SK-N-SH (cell line): ENCODE measurements around the gene DPY19L1. TPM values are rescaled to one million over a fixed set of nuclear protein-coding genes. Genes with fewer than 3 reads are reported as not detected.
"Not testable (repeated sequence)": the region's sequence is repeated elsewhere in the genome, so short reads cannot be mapped to it uniquely, and the experiment has no call there.

ENCODE experiments used
- CTCF ChIA-PET: fragments of 300-600, 350-600 bp; formaldehyde crosslinking; extraction: SDS; loops from one replicate; lab custom pipeline; 2021; lab: Yijun Ruan, JAX
- POLR2A ChIA-PET: fragments of 350-600 bp; sonication (Branson Sonifier 250); formaldehyde crosslinking; extraction: SDS; loops from one replicate; lab custom pipeline; 2020; ENCODE audit warnings: antibody characterized with exemption, inconsistent platforms; lab: Yijun Ruan, JAX
- DNase-seq: peaks from one replicate; pipeline ENCODE4 v3.0.0; 2012
- H2AFZ ChIP-seq: fragments of 200-600 bp; sonication (generic); 2 replicates; pipeline ENCODE4 v1.8.1; 2016; ENCODE audit warnings: antibody characterized with exemption, mild to moderate bottlenecking, low read depth
- H3F3A ChIP-seq: fragments of 200-600 bp; sonication (generic); replicated peaks from 2 replicates; pipeline ENCODE3; 2016; ENCODE audit warnings: antibody characterized with exemption, mild to moderate bottlenecking; ENCODE audit not compliant: insufficient read depth
- H3K27ac ChIP-seq, 2 experiments: fragments of 200-500 bp in 1 of 2; fragments of 200-600 bp in 1 of 2; sonication (Bioruptor generic) in 1 of 2; sonication (generic), shearing (Covaris generic) in 1 of 2; 2 replicates each; pipeline versions ENCODE4 v1.5.1 to v1.6.1; 2014 to 2016; ENCODE audit warnings: low read depth in 2 of 2, inconsistent platforms in 1 of 2, low read length in 1 of 2, mild to moderate bottlenecking in 1 of 2, mixed read lengths in 1 of 2
- H3K27me3 ChIP-seq: fragments of 200-600 bp; sonication (generic), shearing (Covaris generic); 2 replicates; pipeline ENCODE4 v1.6.1; 2016; ENCODE audit warnings: mixed run types; ENCODE audit not compliant: insufficient read depth
- H3K36me3 ChIP-seq, 2 experiments: fragments of 200-500 bp in 1 of 2; fragments of 200-600 bp in 1 of 2; sonication (Bioruptor generic) in 1 of 2; sonication (generic) in 1 of 2; replicated peaks in 1 of 2; 2 replicates each; pipeline versions ENCODE3 to v1.5.1; 2014 to 2016; ENCODE audit warnings: low read length in 1 of 2, mild to moderate bottlenecking in 1 of 2; ENCODE audit not compliant: insufficient read depth in 2 of 2, control insufficient read depth in 1 of 2
- H3K4me1 ChIP-seq, 2 experiments: fragments of 200-500 bp in 1 of 2; fragments of 200-600 bp in 1 of 2; sonication (Bioruptor generic) in 1 of 2; sonication (generic), shearing (Covaris generic) in 1 of 2; 2 replicates each; pipeline versions ENCODE4 v1.5.1 to v1.6.1; 2014 to 2016; ENCODE audit warnings: low read depth in 1 of 2, low read length in 1 of 2, mixed run types in 1 of 2; ENCODE audit not compliant: insufficient read depth in 2 of 2, control insufficient read depth in 1 of 2
- H3K4me2 ChIP-seq: fragments of 200-600 bp; sonication (generic), shearing (Covaris generic); 2 replicates; pipeline ENCODE4 v1.6.1; 2017; ENCODE audit warnings: mixed run types
- H3K4me3 ChIP-seq, 2 experiments: fragments of 200-500 bp in 1 of 2; fragments of 200-600 bp in 1 of 2; sonication (Bioruptor generic) in 1 of 2; sonication (generic), shearing (Covaris generic) in 1 of 2; 2 replicates each; pipeline versions ENCODE4 v1.5.1 to v1.8.1; 2014 to 2016; ENCODE audit warnings: low read depth in 2 of 2, inconsistent platforms in 1 of 2, low read length in 1 of 2, mild to moderate bottlenecking in 1 of 2, mixed read lengths in 1 of 2, moderate library complexity in 1 of 2
- H3K79me2 ChIP-seq: fragments of 200-600 bp; sonication (generic); 2 replicates; pipeline ENCODE4 v1.8.1; 2017; ENCODE audit warnings: mild to moderate bottlenecking; ENCODE audit not compliant: insufficient read depth
- H3K9ac ChIP-seq: fragments of 200-600 bp; sonication (generic); 2 replicates; pipeline ENCODE4 v1.6.1; 2017; ENCODE audit warnings: mixed run types
- H3K9me2 ChIP-seq: fragments of 200-600 bp; sonication (generic); 2 replicates; pipeline ENCODE4 v1.6.1; 2017; ENCODE audit warnings: mixed run types
- H3K9me3 ChIP-seq: fragments of 200-600 bp; sonication (generic); 2 replicates; pipeline ENCODE4 v1.6.1; 2017; ENCODE audit warnings: mixed run types, mild to moderate bottlenecking, moderate library complexity
- H4K20me1 ChIP-seq: fragments of 200-600 bp; sonication (generic); 2 replicates; pipeline ENCODE4 v1.6.1; 2017; ENCODE audit warnings: mild to moderate bottlenecking, mixed run types; ENCODE audit not compliant: insufficient read depth
- CHD2 ChIP-seq: fragments of 150-350 bp; IDR thresholded peaks from 2 replicates; pipeline ENCODE4 v1.6.1; 2018; ENCODE audit warnings: low read length; ENCODE audit not compliant: partially characterized antibody
- EP300 ChIP-seq, 2 experiments: IDR thresholded peaks; 2 replicates each; pipeline versions ENCODE4 v1.4.0 to v1.6.1; 2012; ENCODE audit warnings: borderline replicate concordance in 1 of 2, low read depth in 1 of 2, low read length in 1 of 2
- EZH2phosphoT487 ChIP-seq: fragments of 200-600 bp; sonication (generic); IDR thresholded peaks from 2 replicates; pipeline ENCODE4 v1.6.1; 2017; ENCODE audit warnings: low read depth, mixed run types, mild to moderate bottlenecking, antibody characterized with exemption, moderate library complexity, borderline replicate concordance
- FOXJ3 ChIP-seq: sonication (generic); formaldehyde crosslinking; IDR thresholded peaks from 2 replicates; pipeline ENCODE4 v1.5.1; 2020; ENCODE audit warnings: mild to moderate bottlenecking, missing genetic modification reagents
- JUND ChIP-seq: IDR thresholded peaks from 2 replicates; pipeline ENCODE4 v1.4.0; 2012
- MEF2A ChIP-seq: IDR thresholded peaks from 2 replicates; pipeline ENCODE4 v1.4.0; 2012; ENCODE audit warnings: low read depth, borderline replicate concordance
- MXI1 ChIP-seq: IDR thresholded peaks from 2 replicates; pipeline ENCODE4 v1.6.1; 2012; ENCODE audit warnings: mild to moderate bottlenecking, low read depth, low read length, improper control_type of control experiment
- NFIC ChIP-seq: IDR thresholded peaks from 2 replicates; pipeline ENCODE4 v1.4.0; 2012; ENCODE audit warnings: borderline replicate concordance
- NRF1 ChIP-seq: IDR thresholded peaks from 2 replicates; pipeline ENCODE4 v1.6.1; 2012; ENCODE audit warnings: low read depth, mild to moderate bottlenecking, low read length
- RFX5 ChIP-seq: IDR thresholded peaks from 2 replicates; pipeline ENCODE4 v1.6.1; 2012; ENCODE audit warnings: mild to moderate bottlenecking, improper control_type of control experiment, low read length
- RXRA ChIP-seq: IDR thresholded peaks from 2 replicates; pipeline ENCODE4 v1.4.0; 2012; ENCODE audit warnings: low read depth, mild to moderate bottlenecking, borderline replicate concordance
- SMC3 ChIP-seq: IDR thresholded peaks from 2 replicates; pipeline ENCODE4 v1.6.1; 2012; ENCODE audit warnings: low read depth, low read length, improper control_type of control experiment
- TCF12 ChIP-seq: IDR thresholded peaks from 2 replicates; pipeline ENCODE4 v1.4.0; 2012
- YY1 ChIP-seq: IDR thresholded peaks from 2 replicates; pipeline ENCODE4 v1.4.0; 2012; ENCODE audit warnings: low read depth, mild to moderate bottlenecking
- WGBS: methylation state at CpG from one replicate; pipeline ENCODE4 v1.1.6; 2017; ENCODE audit warnings: low lambda C conversion rate; 5-methylcytosine and 5-hydroxymethylcytosine counted together
- polyA plus RNA-seq, 3 experiments: library from polyadenylated mRNA; depleted of rRNA; stranded (reverse); fragments of >200 nt; gene quantifications; 2 replicates each; pipeline ENCODE4 v1.2.3, GENCODE V29; 2012
- TF ChIP-seq, protein P1 (sequence below): IDR thresholded peaks from 2 replicates; pipeline ENCODE4 v1.6.1; 2012; ENCODE audit warnings: mild to moderate bottlenecking, low read depth, low read length, moderate library complexity
- TF ChIP-seq, protein P2 (sequence below): IDR thresholded peaks from 2 replicates; pipeline ENCODE4; 2012
- TF ChIP-seq, protein P3 (sequence below): IDR thresholded peaks from 2 replicates; pipeline ENCODE4 v1.4.0; 2012; ENCODE audit warnings: low read depth
- TF ChIP-seq, protein P4 (sequence below): fragments of 150-350 bp; IDR thresholded peaks from 2 replicates; pipeline ENCODE4 v1.6.1; 2016; ENCODE audit warnings: mild to moderate bottlenecking, low read depth, low read length

Gene DPY19L1
- polyA plus RNA-seq, 1 of the 3 experiments (the other 2 are of a cell fraction): 27.7 TPM

DNA sequence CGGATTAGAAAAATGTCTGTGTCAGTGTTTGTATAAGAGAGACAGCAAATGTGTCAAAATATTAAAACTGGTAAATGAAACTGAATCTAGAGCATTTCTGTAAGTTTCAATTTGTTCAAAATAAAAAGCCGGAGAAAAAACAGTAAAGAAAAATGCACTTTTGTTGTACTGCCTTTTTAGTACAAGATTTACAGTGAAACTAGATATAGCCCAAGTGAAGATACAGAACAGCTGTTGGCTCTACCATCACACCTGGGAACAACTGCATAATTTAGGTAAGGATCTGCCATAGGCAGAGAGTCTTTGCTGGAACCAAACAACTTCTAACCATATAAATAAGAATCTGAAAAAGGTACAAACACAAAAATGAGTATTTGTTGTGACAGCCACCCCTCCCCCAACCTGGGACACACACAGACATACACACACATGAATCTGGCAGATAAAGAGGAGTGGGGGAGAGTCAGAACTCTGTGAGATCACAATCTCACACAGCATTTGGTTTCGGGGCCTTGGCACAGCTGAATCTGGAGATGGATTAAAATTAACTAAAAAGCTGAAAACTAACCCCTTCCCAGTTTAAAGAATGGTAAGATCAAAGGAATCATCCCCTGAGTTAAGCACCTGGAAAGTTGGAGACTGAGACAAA, 54.8 kb downstream of the DPY19L1 start (continued):
- TF ChIP-seq, protein P1, sequence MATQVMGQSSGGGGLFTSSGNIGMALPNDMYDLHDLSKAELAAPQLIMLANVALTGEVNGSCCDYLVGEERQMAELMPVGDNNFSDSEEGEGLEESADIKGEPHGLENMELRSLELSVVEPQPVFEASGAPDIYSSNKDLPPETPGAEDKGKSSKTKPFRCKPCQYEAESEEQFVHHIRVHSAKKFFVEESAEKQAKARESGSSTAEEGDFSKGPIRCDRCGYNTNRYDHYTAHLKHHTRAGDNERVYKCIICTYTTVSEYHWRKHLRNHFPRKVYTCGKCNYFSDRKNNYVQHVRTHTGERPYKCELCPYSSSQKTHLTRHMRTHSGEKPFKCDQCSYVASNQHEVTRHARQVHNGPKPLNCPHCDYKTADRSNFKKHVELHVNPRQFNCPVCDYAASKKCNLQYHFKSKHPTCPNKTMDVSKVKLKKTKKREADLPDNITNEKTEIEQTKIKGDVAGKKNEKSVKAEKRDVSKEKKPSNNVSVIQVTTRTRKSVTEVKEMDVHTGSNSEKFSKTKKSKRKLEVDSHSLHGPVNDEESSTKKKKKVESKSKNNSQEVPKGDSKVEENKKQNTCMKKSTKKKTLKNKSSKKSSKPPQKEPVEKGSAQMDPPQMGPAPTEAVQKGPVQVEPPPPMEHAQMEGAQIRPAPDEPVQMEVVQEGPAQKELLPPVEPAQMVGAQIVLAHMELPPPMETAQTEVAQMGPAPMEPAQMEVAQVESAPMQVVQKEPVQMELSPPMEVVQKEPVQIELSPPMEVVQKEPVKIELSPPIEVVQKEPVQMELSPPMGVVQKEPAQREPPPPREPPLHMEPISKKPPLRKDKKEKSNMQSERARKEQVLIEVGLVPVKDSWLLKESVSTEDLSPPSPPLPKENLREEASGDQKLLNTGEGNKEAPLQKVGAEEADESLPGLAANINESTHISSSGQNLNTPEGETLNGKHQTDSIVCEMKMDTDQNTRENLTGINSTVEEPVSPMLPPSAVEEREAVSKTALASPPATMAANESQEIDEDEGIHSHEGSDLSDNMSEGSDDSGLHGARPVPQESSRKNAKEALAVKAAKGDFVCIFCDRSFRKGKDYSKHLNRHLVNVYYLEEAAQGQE: no peak

DNA sequence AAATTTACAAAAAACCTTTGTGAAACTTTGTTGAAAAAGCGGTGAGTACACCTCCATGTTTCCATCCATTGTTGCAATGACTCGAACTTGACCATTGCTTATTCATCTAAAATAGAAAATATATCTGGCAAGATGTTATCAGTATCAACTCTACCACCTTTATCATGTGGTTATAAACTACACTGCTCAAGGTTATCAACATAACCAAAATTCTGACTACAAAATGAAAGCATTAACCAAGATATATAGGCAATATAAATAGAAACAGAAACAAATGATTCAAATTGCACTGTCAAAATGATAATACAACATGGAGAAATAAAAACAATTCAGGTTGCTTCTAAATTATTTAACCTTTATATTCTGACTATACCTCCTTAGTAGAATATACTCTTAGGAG, 58.2 kb downstream of the DPY19L1 start:
- H4K20me1 ChIP-seq, H3K9ac ChIP-seq, H3F3A ChIP-seq, H3K27me3 ChIP-seq, H3K27ac ChIP-seq, H3K4me1 ChIP-seq, POLR2A ChIA-PET, DNase-seq, H3K79me2 ChIP-seq, H3K9me2 ChIP-seq, H2AFZ ChIP-seq, CTCF ChIA-PET, H3K4me3 ChIP-seq, H3K4me2 ChIP-seq, H3K9me3 ChIP-seq: not testable (repeated sequence)
- WGBS: 96% methylated on average over 2 of the region's 2 CpGs
- peaks cover 0 to 38% of the 10 kb centered on the region in 2 experiments for H3K36me3 ChIP-seq

DNA sequence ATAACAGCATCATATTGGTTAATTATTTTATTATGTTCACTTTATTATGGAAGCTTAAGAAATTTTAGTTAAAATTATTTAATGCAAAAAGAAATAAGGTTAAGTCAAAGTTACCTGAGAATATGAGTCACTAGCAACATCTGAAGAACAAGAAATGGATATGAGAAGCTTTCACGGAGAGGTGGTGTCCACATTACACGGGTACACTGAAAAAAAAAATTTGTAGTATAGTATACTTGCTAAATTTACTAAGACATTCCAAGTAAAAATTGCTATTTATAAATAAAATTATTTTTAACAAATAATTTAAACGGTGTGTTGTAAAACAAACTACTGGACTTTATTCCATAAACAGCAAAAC, 63.9 kb downstream of the DPY19L1 start:
- Histone ChIP-seq H3K27me3 (no peaks in the 10 kb centered on the region), H3K4me2 (no peak overlapping the region), H3K9me2 (no peaks in the 10 kb centered on the region; the same call in 1 of the 2 replicates), H3F3A (no peaks in the 10 kb centered on the region), H3K9ac (no peak overlapping the region), H3K4me3 (no peak overlapping the region), H3K4me1 (no peaks in the 10 kb centered on the region; a peak in 1 of 4 replicates), H4K20me1 (no peaks in the 10 kb centered on the region), H2AFZ (no peak overlapping the region), H3K9me3 (peaks cover 4% of the 10 kb centered on the region; the same call in 1 of the 2 replicates), H3K79me2 (no peaks in the 10 kb centered on the region), H3K27ac (no peak overlapping the region), H3K36me3 (peaks cover 19 to 42% of the 10 kb centered on the region in 2 experiments)
- TF ChIP-seq MEF2A (no peak), NRF1 (no peak), RXRA (no peak), NFIC (no peak), YY1 (no peak), FOXJ3 (CRISPR knock-in tag) (no peak), MXI1 (no peak), EP300 (IDR thresholded peaks at IDR 0.05; ENCODE audit: borderline replicate concordance in 1 of 2, low read depth in 1 of 2, low read length in 1 of 2) (no peak), JUND (no peak), TCF12 (no peak), SMC3 (no peak), RFX5 (no peak), EZH2phosphoT487 (no peak), CHD2 (no peak)
- TF ChIP-seq, protein P2, sequence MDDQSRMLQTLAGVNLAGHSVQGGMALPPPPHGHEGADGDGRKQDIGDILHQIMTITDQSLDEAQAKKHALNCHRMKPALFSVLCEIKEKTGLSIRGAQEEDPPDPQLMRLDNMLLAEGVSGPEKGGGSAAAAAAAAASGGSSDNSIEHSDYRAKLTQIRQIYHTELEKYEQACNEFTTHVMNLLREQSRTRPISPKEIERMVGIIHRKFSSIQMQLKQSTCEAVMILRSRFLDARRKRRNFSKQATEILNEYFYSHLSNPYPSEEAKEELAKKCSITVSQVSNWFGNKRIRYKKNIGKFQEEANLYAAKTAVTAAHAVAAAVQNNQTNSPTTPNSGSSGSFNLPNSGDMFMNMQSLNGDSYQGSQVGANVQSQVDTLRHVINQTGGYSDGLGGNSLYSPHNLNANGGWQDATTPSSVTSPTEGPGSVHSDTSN: no peak
- TF ChIP-seq, protein P3, sequence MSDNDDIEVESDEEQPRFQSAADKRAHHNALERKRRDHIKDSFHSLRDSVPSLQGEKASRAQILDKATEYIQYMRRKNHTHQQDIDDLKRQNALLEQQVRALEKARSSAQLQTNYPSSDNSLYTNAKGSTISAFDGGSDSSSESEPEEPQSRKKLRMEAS: no peak
- TF ChIP-seq, protein P4, sequence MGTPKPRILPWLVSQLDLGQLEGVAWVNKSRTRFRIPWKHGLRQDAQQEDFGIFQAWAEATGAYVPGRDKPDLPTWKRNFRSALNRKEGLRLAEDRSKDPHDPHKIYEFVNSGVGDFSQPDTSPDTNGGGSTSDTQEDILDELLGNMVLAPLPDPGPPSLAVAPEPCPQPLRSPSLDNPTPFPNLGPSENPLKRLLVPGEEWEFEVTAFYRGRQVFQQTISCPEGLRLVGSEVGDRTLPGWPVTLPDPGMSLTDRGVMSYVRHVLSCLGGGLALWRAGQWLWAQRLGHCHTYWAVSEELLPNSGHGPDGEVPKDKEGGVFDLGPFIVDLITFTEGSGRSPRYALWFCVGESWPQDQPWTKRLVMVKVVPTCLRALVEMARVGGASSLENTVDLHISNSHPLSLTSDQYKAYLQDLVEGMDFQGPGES: no peak
- DNase-seq: no peak
- CTCF ChIA-PET: no interaction called here
- POLR2A ChIA-PET: no interaction called here
- WGBS: 95% methylated on average over 3 of the region's 3 CpGs
